HCT116 (cell line): ENCODE results near the gene SMTNL2. TPM values are rescaled to one million over a fixed set of nuclear protein-coding genes. Genes with fewer than 3 reads are reported as not detected.

Experiments used
- ATAC-seq: fragments of 200-7000 bp; cut with Tn5 transposase; 2 replicates; pipeline ENCODE4 v1.9.1; 2020; ENCODE audit warnings: mild to moderate bottlenecking, moderate library complexity
- BruUV-seq: library from RNA; stranded (reverse); fragments of 400-500 nt; replicated peaks from 2 replicates; lab custom pipeline; 2021; lab: Mats Ljungman, UMichigan
- CTCF ChIA-PET: fragments of 300-600 bp; sonication (Branson Sonifier 250); formaldehyde crosslinking; loops from one replicate; lab custom pipeline; 2021; ENCODE audit warnings: antibody characterized with exemption; lab: Charles Lee
- POLR2A ChIA-PET: fragments of 300-600, 350-600 bp; sonication (Branson Sonifier 250); formaldehyde crosslinking; loops from one replicate; lab custom pipeline; 2021; ENCODE audit warnings: antibody characterized with exemption; lab: Charles Lee
- RAD21 ChIA-PET, 2 experiments: fragments of 300-600 bp; sonication (Branson Sonifier 250); formaldehyde crosslinking; loops; one replicate each; lab custom pipeline; 2023; ENCODE audit warnings: low total read pairs in 2 of 2; ENCODE audit not compliant: uncharacterized antibody in 2 of 2, unreplicated experiment in 2 of 2, low non-redundant PET in 1 of 2; lab: Charles Lee
- DNase-seq: peaks from one replicate; pipeline ENCODE4 v3.0.0-alpha.2; 2010; ENCODE audit warnings: low read depth, low spot score
- H2AFZ ChIP-seq: fragments of 200-600 bp; shearing (Covaris generic), sonication (generic); 2 replicates; pipeline ENCODE4 v1.6.1; 2017; ENCODE audit warnings: low read depth, mixed run types, mixed read lengths, antibody characterized with exemption, low read length; ENCODE audit not compliant: poor library complexity, severe bottlenecking
- H3K27ac ChIP-seq: 2 replicates; pipeline ENCODE4 v1.5.1; 2012; ENCODE audit warnings: low read depth, low read length
- H3K27me3 ChIP-seq: fragments of 200-600 bp; sonication (generic); 2 replicates; pipeline ENCODE4 v1.6.1; 2016; ENCODE audit warnings: mixed run types, low read length, mixed read lengths; ENCODE audit not compliant: insufficient read depth
- H3K36me3 ChIP-seq, 2 experiments: fragments of 200-500 bp in 1 of 2; fragments of 200-600 bp in 1 of 2; sonication (Bioruptor generic) in 1 of 2; sonication (generic) in 1 of 2; 2 replicates each; pipeline versions ENCODE4 v1.5.1 to v1.6.1; 2014 to 2016; ENCODE audit warnings: low read length in 2 of 2, inconsistent platforms in 1 of 2, mixed read lengths in 1 of 2, mixed run types in 1 of 2; ENCODE audit not compliant: insufficient read depth in 2 of 2, control insufficient read depth in 1 of 2
- H3K4me1 ChIP-seq, 2 experiments: fragments of 200-600 bp in 1 of 2; sonication (generic) in 1 of 2; 2 replicates each; pipeline versions ENCODE4 v1.5.1 to v1.6.1; 2012 to 2017; ENCODE audit warnings: low read length in 2 of 2, inconsistent platforms in 1 of 2, mild to moderate bottlenecking in 1 of 2, mixed read lengths in 1 of 2, mixed run types in 1 of 2, moderate library complexity in 1 of 2; ENCODE audit not compliant: insufficient read depth in 2 of 2, control insufficient read depth in 1 of 2
- H3K4me2 ChIP-seq: fragments of 200-600 bp; sonication (generic); 2 replicates; pipeline ENCODE4 v1.6.1; 2017; ENCODE audit warnings: mixed run types, low read length, mixed read lengths
- H3K4me3 ChIP-seq, 2 experiments: fragments of 200-600 bp in 1 of 2; sonication (generic) in 1 of 2; replicated peaks in 1 of 2; 2 replicates each; pipeline ENCODE4 v1.5.1; 2011 to 2016; ENCODE audit warnings: low read length in 2 of 2, control low read depth in 1 of 2, low read depth in 1 of 2, mild to moderate bottlenecking in 1 of 2, mixed read lengths in 1 of 2, mixed run types in 1 of 2
- H3K79me2 ChIP-seq: fragments of 200-600 bp; sonication (generic); 2 replicates; pipeline ENCODE4 v1.6.1; 2017; ENCODE audit warnings: mild to moderate bottlenecking, mixed run types, low read length, moderate library complexity, mixed read lengths; ENCODE audit not compliant: insufficient read depth
- H3K9ac ChIP-seq: fragments of 200-600 bp; sonication (generic); 2 replicates; pipeline ENCODE4 v1.6.1; 2016; ENCODE audit warnings: low read length, mixed read lengths
- H3K9me2 ChIP-seq: fragments of 200-600 bp; sonication (generic), shearing (Covaris generic); 2 replicates; pipeline ENCODE4 v1.6.1; 2017; ENCODE audit warnings: mixed run types, mild to moderate bottlenecking, moderate library complexity; ENCODE audit not compliant: insufficient read depth
- H3K9me3 ChIP-seq, 2 experiments: fragments of 200-500 bp in 1 of 2; fragments of 200-600 bp in 1 of 2; sonication (Bioruptor generic) in 1 of 2; sonication (generic) in 1 of 2; 2 replicates each; pipeline ENCODE4 v1.6.1; 2014 to 2017; ENCODE audit warnings: low read length in 2 of 2, mixed read lengths in 2 of 2, inconsistent platforms in 1 of 2, low read depth in 1 of 2, mild to moderate bottlenecking in 1 of 2, mixed run types in 1 of 2, moderate library complexity in 1 of 2; ENCODE audit not compliant: control insufficient read depth in 1 of 2, insufficient read depth in 1 of 2
- H4K20me1 ChIP-seq: fragments of 200-600 bp; sonication (generic), shearing (Covaris generic); 2 replicates; pipeline ENCODE4 v1.6.1; 2017; ENCODE audit warnings: mixed run types, mild to moderate bottlenecking, moderate library complexity; ENCODE audit not compliant: insufficient read depth
- ATF3 ChIP-seq: IDR thresholded peaks from 2 replicates; pipeline ENCODE4 v1.6.1; 2012
- CEBPB ChIP-seq: IDR thresholded peaks from 2 replicates; pipeline ENCODE4 v1.6.1; 2012; ENCODE audit warnings: low read depth
- CTCF ChIP-seq, 3 experiments: fragments of 200-600 bp in 1 of 3; sonication (generic) in 1 of 3; IDR thresholded peaks in 2 of 3; conservative IDR thresholded peaks in 1 of 3; 2 replicates each; pipeline ENCODE4 v1.5.1; 2012 to 2017; ENCODE audit warnings: low read depth in 2 of 3, low read length in 2 of 3, antibody characterized with exemption in 1 of 3, borderline replicate concordance in 1 of 3, control low read depth in 1 of 3, mild to moderate bottlenecking in 1 of 3, mixed read lengths in 1 of 3, mixed run types in 1 of 3, moderate library complexity in 1 of 3; ENCODE audit not compliant: insufficient read depth in 1 of 3
- EGR1 ChIP-seq: IDR thresholded peaks from 2 replicates; pipeline ENCODE4 v1.6.1; 2012; ENCODE audit warnings: low read depth
- EZH2 ChIP-seq: fragments of 200-600 bp; sonication (generic); IDR thresholded peaks from 2 replicates; pipeline ENCODE4 v1.6.1; 2017; ENCODE audit warnings: antibody characterized with exemption, mixed run types
- JUND ChIP-seq: IDR thresholded peaks from 2 replicates; pipeline ENCODE4 v1.6.1; 2012
- MAX ChIP-seq: IDR thresholded peaks from 2 replicates; pipeline ENCODE4 v1.6.1; 2012
- POLR2A ChIP-seq: IDR thresholded peaks from 2 replicates; pipeline ENCODE4 v1.7.0; 2011; ENCODE audit warnings: borderline replicate concordance; ENCODE audit not compliant: insufficient read depth, insufficient read length; ENCODE audit errors: extremely low read depth
- RAD21 ChIP-seq: IDR thresholded peaks from 2 replicates; pipeline ENCODE4 v1.6.1; 2012; ENCODE audit warnings: low read depth, mild to moderate bottlenecking
- REST ChIP-seq: IDR thresholded peaks from 2 replicates; pipeline ENCODE4 v1.6.1; 2012; ENCODE audit warnings: low read depth
- SRF ChIP-seq: IDR thresholded peaks from 2 replicates; pipeline ENCODE4 v1.6.1; 2012; ENCODE audit warnings: low read depth
- TCF7L2 ChIP-seq: IDR thresholded peaks from 2 replicates; pipeline ENCODE4 v1.7.0; 2011; ENCODE audit warnings: borderline replicate concordance, inconsistent platforms; ENCODE audit not compliant: insufficient read depth, insufficient read length; ENCODE audit errors: extremely low read depth
- ZBTB33 ChIP-seq: IDR thresholded peaks from 2 replicates; pipeline ENCODE4 v1.6.1; 2011; ENCODE audit warnings: mild to moderate bottlenecking, low read length, moderate library complexity; ENCODE audit not compliant: insufficient replicate concordance; ENCODE audit errors: extremely low read depth
- ZFX ChIP-seq: fragments of 450-650 bp; IDR thresholded peaks from 2 replicates; pipeline ENCODE4 v1.6.1; 2017
- intact Hi-C: fragments of 100-400 bp; cut with micrococcal nuclease; formaldehyde crosslinking; loops from 2 replicates; pipeline ENCODE4 v1.10.0; 2022
- total RNA-seq: library from RNA; stranded (reverse); gene quantifications from one replicate; pipeline ENCODE4 v1.2.1, GENCODE V29; 2021; ENCODE audit not compliant: unreplicated experiment

SMTNL2 gene
- total RNA-seq, 1 experiment from 2014 or later: 2.3 TPM

- no peak for TF ChIP-seq MAX
- TF ChIP-seq CEBPB: no peak
- no peak for TF ChIP-seq ZFX
- no peak for TF ChIP-seq REST
- TF ChIP-seq EZH2: no peak
- no peak for TF ChIP-seq EGR1
- peak; percentile 86 for TF ChIP-seq RAD21
- no peak for TF ChIP-seq SRF
- no peak for TF ChIP-seq ATF3
- no peak for TF ChIP-seq TCF7L2
- TF ChIP-seq CTCF (IDR thresholded peaks at IDR 0.05 in 2 of 3, conservative IDR thresholded peaks at IDR 0.05 in 1 of 3; ENCODE audit: borderline replicate concordance in 1 of 3, insufficient read depth in 1 of 3, low read depth in 2 of 3, low read length in 2 of 3): peak; percentile 82 to 90 (median 83)
- no peak for TF ChIP-seq JUND
- no peak for TF ChIP-seq ZBTB33
- no peak for TF ChIP-seq POLR2A
- TF ChIP-seq, all 23 proteins: peak for 2
- H3K79me2 ChIP-seq: no peaks in the 10 kb centered on the region
- ChIA-PET POLR2A (interaction anchor here (1.0 to 1.8 kb wide), 4 partner anchors 11 to 60 kb away, joined by 3 to 8 read pairs (median 4); partner anchors contain the start of genes MYBBP1A and SMTNL2), RAD21 (interaction anchor here (0.6 to 1.7 kb wide), 7 partner anchors 58 to 239 kb away, joined by 3 to 10 read pairs (median 4); partner anchors contain the start of gene ARRB2 (in 1 of the 2)), CTCF (interaction anchor here (0.5 to 3.3 kb wide), 29 partner anchors 10 to 379 kb away, joined by 3 to 59 read pairs (median 4); partner anchors contain the start of genes CHRNE, MYBBP1A, SMTNL2 and SPNS2)
- intact Hi-C loops: loop anchor here (1.0 kb wide), 2 partner anchors 60 to 323 kb away; no protein-coding TSS in a partner anchor
- H2AFZ ChIP-seq: peak overlapping the region; percentile 85
- peaks cover 3 to 16% of the 10 kb centered on the region in 2 experiments; a peak in 3 of 4 replicates for H3K4me1 ChIP-seq
- no peaks in the 10 kb centered on the region for H3K27me3 ChIP-seq
- peak; percentile 86 for ATAC-seq
- BruUV-seq: no TSS peak
- no peaks in the 10 kb centered on the region for H3K9me2 ChIP-seq
- H3K9ac ChIP-seq: 0 out of 2 replicates have a peak overlapping the region, but pooled peaks have one; percentile 8
- H3K4me2 ChIP-seq: peak overlapping the region; percentile 53; the same call in 1 of the 2 replicates
- no peaks in the 10 kb centered on the region for H3K36me3 ChIP-seq
- DNase-seq: peak; percentile 66
- H3K9me3 ChIP-seq: no peaks in the 10 kb centered on the region
- H3K4me3 ChIP-seq: no peak overlapping the region
- no peaks in the 10 kb centered on the region for H4K20me1 ChIP-seq
- H3K27ac ChIP-seq: no peak overlapping the region
Observed at GRCh38 chr17:4566785-4567184, 17.5 kb upstream of the SMTNL2 start.
